Erythroblast (primary cell): Measurements from ENCODE around the gene SRGAP3.

Experiments used
- GATA1 ChIP-seq: IDR thresholded peaks from 2 replicates; pipeline ENCODE4 v1.6.1; 2011; ENCODE audit warnings: low read depth, mild to moderate bottlenecking, control low read depth, low read length, moderate library complexity
- POLR2A ChIP-seq: IDR thresholded peaks from 2 replicates; pipeline ENCODE4 v1.6.1; 2011; ENCODE audit warnings: mild to moderate bottlenecking, low read length

- no peak for TF ChIP-seq POLR2A
- no peak for TF ChIP-seq GATA1
Observed at GRCh38 chr3:9136746-9137465, 112.5 kb downstream of the SRGAP3 start.
